ENCODE measurements around the gene RAB5B. TPM values are rescaled to one million over a fixed set of nuclear protein-coding genes. Genes with fewer than 3 reads are reported as not detected.

RAB5B gene
- total RNA-seq, 1 donor = 111 TPM

DNA sequence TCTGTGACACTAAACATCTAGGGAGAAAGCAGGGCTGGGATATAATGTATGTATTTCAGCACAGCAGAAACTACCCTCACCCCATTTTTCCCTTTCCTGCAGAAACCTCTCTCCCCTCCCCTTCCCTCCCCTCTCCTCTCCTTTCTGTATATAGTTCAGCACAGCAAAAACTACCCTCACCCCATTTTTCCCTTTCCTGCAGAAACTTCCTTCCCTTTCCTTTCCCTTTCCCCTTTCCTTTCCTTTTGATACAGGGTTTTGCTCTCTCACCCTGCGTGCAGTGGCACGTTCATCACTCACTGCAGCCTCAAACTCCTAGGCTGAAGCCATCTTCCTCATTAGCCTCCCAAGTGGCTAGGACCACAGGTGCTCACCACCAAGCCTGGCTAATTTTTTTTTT, 10.1 kb upstream of the RAB5B start:
- H3K4me3 ChIP-seq (ENCODE audit: low read depth, low read length) = no peak overlapping the region
- DNase-seq (ENCODE audit: low read depth) = no peak
- TF ChIP-seq, protein P1, sequence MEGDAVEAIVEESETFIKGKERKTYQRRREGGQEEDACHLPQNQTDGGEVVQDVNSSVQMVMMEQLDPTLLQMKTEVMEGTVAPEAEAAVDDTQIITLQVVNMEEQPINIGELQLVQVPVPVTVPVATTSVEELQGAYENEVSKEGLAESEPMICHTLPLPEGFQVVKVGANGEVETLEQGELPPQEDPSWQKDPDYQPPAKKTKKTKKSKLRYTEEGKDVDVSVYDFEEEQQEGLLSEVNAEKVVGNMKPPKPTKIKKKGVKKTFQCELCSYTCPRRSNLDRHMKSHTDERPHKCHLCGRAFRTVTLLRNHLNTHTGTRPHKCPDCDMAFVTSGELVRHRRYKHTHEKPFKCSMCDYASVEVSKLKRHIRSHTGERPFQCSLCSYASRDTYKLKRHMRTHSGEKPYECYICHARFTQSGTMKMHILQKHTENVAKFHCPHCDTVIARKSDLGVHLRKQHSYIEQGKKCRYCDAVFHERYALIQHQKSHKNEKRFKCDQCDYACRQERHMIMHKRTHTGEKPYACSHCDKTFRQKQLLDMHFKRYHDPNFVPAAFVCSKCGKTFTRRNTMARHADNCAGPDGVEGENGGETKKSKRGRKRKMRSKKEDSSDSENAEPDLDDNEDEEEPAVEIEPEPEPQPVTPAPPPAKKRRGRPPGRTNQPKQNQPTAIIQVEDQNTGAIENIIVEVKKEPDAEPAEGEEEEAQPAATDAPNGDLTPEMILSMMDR (IDR thresholded peaks at IDR 0.05; ENCODE audit: insufficient read depth, low read depth, low read length) = no peak

DNA sequence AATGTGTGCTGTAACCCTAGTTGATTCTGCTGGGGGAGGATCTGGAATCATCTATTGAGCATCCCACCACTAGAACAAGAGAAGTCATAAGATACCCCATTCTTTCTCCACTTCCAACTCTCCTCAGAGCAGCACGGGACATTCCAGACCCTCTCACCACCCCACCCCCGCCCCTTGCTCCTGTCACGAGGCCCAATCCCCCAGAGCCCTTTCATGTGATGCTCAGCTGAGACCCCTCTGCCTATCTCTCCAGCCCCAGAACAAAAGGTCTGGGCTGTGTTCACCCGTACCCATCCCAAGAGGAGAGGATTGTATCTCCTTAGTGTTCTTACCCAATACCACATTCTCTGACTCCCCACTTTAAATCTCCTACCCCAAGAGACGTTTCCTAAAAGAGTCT, 8.6 kb upstream of the RAB5B start:
- TF ChIP-seq, protein P1 (IDR thresholded peaks at IDR 0.05; ENCODE audit: insufficient read depth, low read depth, low read length) = no peak
- no peak for DNase-seq (ENCODE audit: low read depth)
- H3K4me3 ChIP-seq (ENCODE audit: low read depth, low read length) = no peak overlapping the region

DNA sequence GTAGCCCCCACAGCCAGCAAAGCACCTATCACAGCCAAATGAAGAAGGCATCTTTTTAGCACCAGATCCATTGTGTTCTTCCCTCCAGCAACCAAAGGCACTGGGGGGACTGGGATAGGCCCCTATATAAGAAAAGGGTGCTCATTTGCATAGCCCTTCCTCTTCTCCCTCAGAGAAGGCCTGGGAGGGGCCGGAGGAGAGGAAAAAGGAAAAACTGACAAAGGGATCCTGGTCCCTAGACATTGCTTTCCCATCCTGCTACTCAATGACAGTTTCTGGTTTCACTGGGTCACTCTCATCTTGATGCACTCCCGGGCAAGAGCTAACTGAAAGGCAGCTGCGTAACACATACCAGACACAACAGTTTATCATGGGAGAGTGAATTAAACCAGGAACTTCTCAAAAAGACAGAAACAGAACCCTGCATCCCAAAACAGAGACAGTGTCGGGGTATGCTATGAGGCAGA, 7.9 kb upstream of the RAB5B start, which contains the start of gene PMEL:
Gene PMEL, minus strand, starts transcription at position 102 of the 467 bp plus-strand sequence. Its CDS starts 31 bp downstream, at position 71.
- H3K4me3 ChIP-seq (ENCODE audit: low read depth, low read length) = peak within 1 kb of the TSS; percentile 92
- peak; percentile 19 for DNase-seq (ENCODE audit: low read depth)
- TF ChIP-seq, protein P1 (IDR thresholded peaks at IDR 0.05; ENCODE audit: insufficient read depth, low read depth, low read length) = no peak

DNA sequence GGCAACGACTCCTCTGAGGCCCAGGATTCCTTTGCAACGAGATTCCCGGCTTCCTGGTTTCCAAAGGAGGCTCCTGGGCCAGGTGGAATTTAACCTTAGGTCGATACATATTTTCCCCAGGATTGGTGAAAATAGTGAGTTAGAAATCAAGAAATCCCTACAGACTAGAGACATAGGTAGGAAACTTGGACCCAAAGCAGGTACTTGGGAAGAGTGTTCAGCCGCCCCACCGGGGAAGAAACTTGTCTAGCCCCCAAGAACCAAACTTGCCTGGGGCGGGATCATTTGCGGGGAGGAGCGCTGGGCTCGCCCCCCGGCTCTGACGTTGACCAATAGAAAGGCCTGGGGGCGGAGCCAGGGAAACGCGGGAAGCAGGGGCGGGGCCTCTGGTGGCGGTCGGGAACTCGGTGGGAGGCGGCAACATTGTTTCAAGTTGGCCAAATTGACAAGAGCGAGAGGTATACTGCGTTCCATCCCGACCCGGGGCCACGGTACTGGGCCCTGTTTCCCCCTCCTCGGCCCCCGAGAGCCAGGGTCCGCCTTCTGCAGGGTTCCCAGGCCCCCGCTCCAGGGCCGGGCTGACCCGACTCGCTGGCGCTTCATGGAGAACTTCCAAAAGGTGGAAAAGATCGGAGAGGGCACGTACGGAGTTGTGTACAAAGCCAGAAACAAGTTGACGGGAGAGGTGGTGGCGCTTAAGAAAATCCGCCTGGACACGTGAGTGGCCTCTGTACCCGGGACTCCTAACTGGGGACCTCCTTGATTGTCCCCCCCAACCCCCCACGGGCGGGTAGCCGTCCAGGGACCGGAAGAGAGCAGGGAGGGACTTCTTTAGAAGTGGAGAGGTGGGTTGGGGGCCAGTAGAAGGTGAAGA, 7.2 kb upstream of the RAB5B start, which contains the start of gene CDK2:
Gene CDK2, plus strand, starts transcription at position 423 of the 874 bp plus-strand sequence. Its CDS starts 179 bp downstream, at position 602.
- DNase-seq (ENCODE audit: low read depth) = peak; percentile 73

DNA sequence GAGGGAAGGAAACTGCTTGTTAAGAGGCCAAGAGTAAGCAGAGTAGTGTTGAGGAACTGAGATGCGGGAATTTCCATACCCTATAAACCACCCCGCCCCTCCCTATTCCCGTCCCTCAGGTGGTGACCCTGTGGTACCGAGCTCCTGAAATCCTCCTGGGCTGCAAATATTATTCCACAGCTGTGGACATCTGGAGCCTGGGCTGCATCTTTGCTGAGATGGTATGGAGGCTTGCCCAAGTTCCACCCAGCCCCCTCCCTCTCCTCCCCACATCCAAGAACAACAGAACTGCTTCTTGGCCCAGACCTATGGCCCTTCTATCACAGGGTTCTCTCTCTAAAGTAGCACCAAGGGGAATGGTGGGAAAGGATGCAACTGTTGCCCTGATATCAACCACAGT, 4.5 kb upstream of the RAB5B start:
- no peak for DNase-seq (ENCODE audit: low read depth)
- TF ChIP-seq, protein P1 (IDR thresholded peaks at IDR 0.05; ENCODE audit: insufficient read depth, low read depth, low read length) = no peak
- H3K4me3 ChIP-seq (ENCODE audit: low read depth, low read length) = no peak overlapping the region

More for the DNA sequence above, 7.2 kb upstream of the RAB5B start, which contains the start of gene CDK2:
- TF ChIP-seq, protein P1 (IDR thresholded peaks at IDR 0.05; ENCODE audit: insufficient read depth, low read depth, low read length) = no peak
- H3K4me3 ChIP-seq (ENCODE audit: low read depth, low read length) = peak within 1 kb of the TSS; percentile 92

DNA sequence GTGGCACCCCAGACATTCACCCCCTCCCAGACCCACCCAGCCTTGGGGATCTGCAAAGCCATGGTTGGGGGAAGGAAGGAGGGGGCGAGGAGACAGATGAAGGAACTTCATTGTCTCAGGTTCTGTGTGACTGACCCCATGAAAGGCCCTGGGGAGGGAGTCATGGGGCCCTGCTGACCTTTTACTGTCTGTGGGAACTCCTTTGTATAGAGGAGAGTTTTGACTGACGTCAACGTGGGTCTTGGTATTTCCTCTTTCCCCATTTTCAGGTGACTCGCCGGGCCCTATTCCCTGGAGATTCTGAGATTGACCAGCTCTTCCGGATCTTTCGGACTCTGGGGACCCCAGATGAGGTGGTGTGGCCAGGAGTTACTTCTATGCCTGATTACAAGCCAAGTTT, 3.1 kb upstream of the RAB5B start:
- H3K4me3 ChIP-seq (ENCODE audit: low read depth, low read length) = no peak overlapping the region
- no peak for DNase-seq (ENCODE audit: low read depth)
- TF ChIP-seq, protein P1 (IDR thresholded peaks at IDR 0.05; ENCODE audit: insufficient read depth, low read depth, low read length) = no peak

All from fibroblast of villous mesenchyme (primary cell).